Measurements from ENCODE around the gene RBFOX2. TPM values are rescaled to one million over a fixed set of nuclear protein-coding genes. Genes with fewer than 3 reads are reported as not detected.
A peak's percentile ranks its signal among the peaks of the same experiment; 100 is the strongest.
"Not testable (repeated sequence)": the region's sequence is repeated elsewhere in the genome, so short reads cannot be mapped to it uniquely, and the experiment has no call there.

Gene RBFOX2
- polyA plus RNA-seq, 2 of the 4 experiments (the other 2 are of a cell fraction), result 30.3 to 77.7 TPM

- peak; percentile 13 to 44 for DNase-seq (ENCODE audit: low read depth in 1 of 2, low spot score in 1 of 2)
- no peak for TF ChIP-seq RCOR1 (IDR thresholded peaks at IDR 0.05; ENCODE audit: low read depth, low read length)
- TF ChIP-seq MAFK (IDR thresholded peaks at IDR 0.05; ENCODE audit: partially characterized antibody), result peak; percentile 13
- POLR2A ChIA-PET, result interaction anchor here (0.7 kb wide), 1 partner anchor 13 kb away, joined by 4 read pairs; no protein-coding TSS in a partner anchor
- Histone ChIP-seq H3K4me2 (no peak overlapping the region; the same call in 2 of the 3 replicates), H3K4me3 (no peak overlapping the region), H3K27ac (peak overlapping the region in 1 of 2 experiments; percentile 63; a peak in 3 of 6 replicates), H3K4me1 (peaks cover 5% of the 10 kb centered on the region; the same call in 1 of the 3 replicates), H3K9me3 (no peaks in the 10 kb centered on the region)
- peak in 1 of 2 experiments; percentile 69; a peak in 3 of 6 replicates for ATAC-seq
- CTCF ChIA-PET, result interaction anchor here (1.6 to 5.1 kb wide), 2 partner anchors 13 to 122 kb away, joined by 3 to 46 read pairs; no protein-coding TSS in a partner anchor
- 82% methylated on average over 5 of the region's 5 CpGs for WGBS (ENCODE audit: missing lambda C conversion rate)
- FAIRE-seq, result no peak
Measured at GRCh38 chr22:36052505-36052941, 23.9 kb upstream of the RBFOX2 start.

GRCh38 chr22:36049678-36049997 lies 21.0 kb upstream of the RBFOX2 start:
- Histone ChIP-seq H3K9me3 (no peaks in the 10 kb centered on the region), H3K4me3 (no peak overlapping the region), H3K4me1 (peaks cover 5% of the 10 kb centered on the region; the same call in 1 of the 3 replicates), H3K4me2 (no peak overlapping the region), H3K27ac (no peak overlapping the region)
- no peak for ATAC-seq
- CTCF ChIA-PET, result interaction anchor here (5.1 kb wide), 1 partner anchor 16 kb away, joined by 46 read pairs; no protein-coding TSS in a partner anchor
- WGBS (ENCODE audit: missing lambda C conversion rate), result 90% methylated on average over 2 of the region's 2 CpGs
- DNase-seq (ENCODE audit: low read depth in 1 of 2, low spot score in 1 of 2), result no peak
- TF ChIP-seq HEYL (CRISPR knock-in tag; IDR thresholded peaks at IDR 0.05) (no peak), ZNF302 (CRISPR knock-in tag; IDR thresholded peaks at IDR 0.05) (no peak), PBX3 (IDR thresholded peaks at IDR 0.05) (no peak), RARB (CRISPR knock-in tag; IDR thresholded peaks at IDR 0.05) (no peak)
- FAIRE-seq, result no peak
- POLR2A ChIA-PET, result no interaction called here

DNA sequence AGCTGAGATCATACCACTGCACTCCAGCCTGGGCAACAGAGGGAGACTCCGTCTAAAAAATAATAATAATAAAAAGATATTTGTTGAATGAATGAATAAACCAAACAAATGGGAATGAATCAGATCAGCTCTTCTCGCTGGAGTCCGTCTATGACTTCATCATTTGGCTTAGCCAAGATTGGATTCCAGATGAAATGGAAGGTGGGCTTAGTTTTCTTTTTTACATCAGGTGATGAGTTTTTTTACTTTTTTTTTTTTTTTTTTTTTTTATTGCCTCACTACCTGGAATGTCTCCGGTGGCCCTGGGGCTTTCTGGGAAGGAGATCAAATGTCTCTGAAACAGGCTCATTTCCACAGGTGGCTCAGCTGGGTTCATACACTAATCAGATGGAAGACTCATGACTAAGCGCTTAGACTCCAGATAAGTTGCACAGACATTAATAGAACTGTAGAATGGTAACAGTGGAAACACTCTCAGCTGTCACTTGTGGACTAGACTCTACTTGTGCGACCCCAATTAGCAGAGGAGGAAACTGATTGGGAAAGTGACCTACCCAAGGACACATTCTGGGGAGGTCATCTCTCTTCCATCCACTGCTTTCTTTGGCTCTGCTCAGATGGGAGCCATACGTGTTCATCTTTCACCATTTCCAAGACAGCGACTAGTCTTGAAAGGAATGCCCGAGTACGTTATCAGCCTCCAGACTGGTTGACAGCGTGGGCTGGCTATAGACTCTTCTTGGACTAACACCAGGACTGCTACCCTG lies 20.5 kb upstream of the RBFOX2 start:
- Histone ChIP-seq H3K4me3 (no peak overlapping the region), H3K27ac (no peak overlapping the region), H3K4me2 (no peak overlapping the region), H3K4me1 (peaks cover 5% of the 10 kb centered on the region; the same call in 1 of the 3 replicates), H3K9me3 (no peaks in the 10 kb centered on the region)
- ATAC-seq (no peak), FAIRE-seq (no peak), DNase-seq (ENCODE audit: low read depth in 1 of 2, low spot score in 1 of 2) (no peak)
- ChIA-PET CTCF (interaction anchor here (5.1 kb wide), 1 partner anchor 16 kb away, joined by 46 read pairs; no protein-coding TSS in a partner anchor), POLR2A (no interaction called here)
- WGBS (ENCODE audit: missing lambda C conversion rate), result 77% methylated on average over 11 of the region's 11 CpGs
- TF ChIP-seq, protein P1, sequence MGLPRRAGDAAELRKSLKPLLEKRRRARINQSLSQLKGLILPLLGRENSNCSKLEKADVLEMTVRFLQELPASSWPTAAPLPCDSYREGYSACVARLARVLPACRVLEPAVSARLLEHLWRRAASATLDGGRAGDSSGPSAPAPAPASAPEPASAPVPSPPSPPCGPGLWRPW (IDR thresholded peaks at IDR 0.05), result no peak
- TF ChIP-seq CHD2 (IDR thresholded peaks at IDR 0.05; ENCODE audit: low read length, partially characterized antibody), result no peak
- TF ChIP-seq RCOR1 (IDR thresholded peaks at IDR 0.05; ENCODE audit: low read depth, low read length), result no peak
- no peak for TF ChIP-seq HOXA7 (CRISPR knock-in tag; IDR thresholded peaks at IDR 0.05)
- no peak for TF ChIP-seq KDM1A (IDR thresholded peaks at IDR 0.05; ENCODE audit: low read depth)
- TF ChIP-seq FOSB (CRISPR knock-in tag; IDR thresholded peaks at IDR 0.05), result no peak
- no peak for TF ChIP-seq PHF8 (IDR thresholded peaks at IDR 0.05; ENCODE audit: borderline replicate concordance, low read depth)
- TF ChIP-seq CTCF (IDR thresholded peaks at IDR 0.05), result no peak
- no peak for TF ChIP-seq CHD4 (IDR thresholded peaks at IDR 0.05; ENCODE audit: borderline replicate concordance)
- TF ChIP-seq PBX3 (IDR thresholded peaks at IDR 0.05), result no peak
- no peak for TF ChIP-seq ZFP36 (IDR thresholded peaks at IDR 0.05; ENCODE audit: borderline replicate concordance, partially characterized antibody)
- no peak for TF ChIP-seq POLR2AphosphoS2 (conservative IDR thresholded peaks at IDR 0.05; ENCODE audit: low read length)
- TF ChIP-seq EHF (CRISPR knock-in tag; IDR thresholded peaks at IDR 0.05), result no peak
- TF ChIP-seq, protein P2, sequence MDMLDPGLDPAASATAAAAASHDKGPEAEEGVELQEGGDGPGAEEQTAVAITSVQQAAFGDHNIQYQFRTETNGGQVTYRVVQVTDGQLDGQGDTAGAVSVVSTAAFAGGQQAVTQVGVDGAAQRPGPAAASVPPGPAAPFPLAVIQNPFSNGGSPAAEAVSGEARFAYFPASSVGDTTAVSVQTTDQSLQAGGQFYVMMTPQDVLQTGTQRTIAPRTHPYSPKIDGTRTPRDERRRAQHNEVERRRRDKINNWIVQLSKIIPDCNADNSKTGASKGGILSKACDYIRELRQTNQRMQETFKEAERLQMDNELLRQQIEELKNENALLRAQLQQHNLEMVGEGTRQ (IDR thresholded peaks at IDR 0.05), result no peak
- no peak for TF ChIP-seq POLR2A (IDR thresholded peaks at IDR 0.05; ENCODE audit: low read length)
- no peak for TF ChIP-seq MYC (IDR thresholded peaks at IDR 0.05; ENCODE audit: borderline replicate concordance, low read length)

- H3K4me1 ChIP-seq; DNase-seq (ENCODE audit: low read depth in 1 of 2, low spot score in 1 of 2); H3K9me3 ChIP-seq; FAIRE-seq; POLR2A ChIA-PET; H3K4me3 ChIP-seq; H3K4me2 ChIP-seq; ATAC-seq; H3K27ac ChIP-seq: not testable (repeated sequence)
- CTCF ChIA-PET, result interaction anchor here (0.6 to 1.0 kb wide), 3 partner anchors 12 to 21 kb away, joined by 3 to 6 read pairs (median 3); no protein-coding TSS in a partner anchor
- WGBS (ENCODE audit: missing lambda C conversion rate), result 63% methylated on average over 3 of the region's 3 CpGs
Measured at GRCh38 chr22:36044517-36044916, 15.9 kb upstream of the RBFOX2 start.
